Liver (tissue), 9 donors: ENCODE data around the gene DHRSX. TPM values are rescaled to one million over a fixed set of nuclear protein-coding genes. Genes with fewer than 3 reads are reported as not detected.

Source experiments
- DNase-seq: peaks from one replicate; pipeline ENCODE4 v3.0.0-alpha.2; 2017; ENCODE audit warnings: low spot score
- H3K27ac ChIP-seq, 2 donors: one replicate each; pipeline ENCODE4 v1.7.0; 2013; ENCODE audit warnings: inconsistent platforms in 2 of 2, low read length in 2 of 2, control low read depth in 1 of 2, low read depth in 1 of 2, mild to moderate bottlenecking in 1 of 2
- H3K27me3 ChIP-seq, 4 donors: one replicate each; pipeline versions ENCODE4 v1.6.1 to v1.7.0; 2013; ENCODE audit warnings: low read length in 3 of 4, inconsistent platforms in 1 of 4, mild to moderate bottlenecking in 1 of 4, moderate library complexity in 1 of 4; ENCODE audit not compliant: control insufficient read depth in 4 of 4, insufficient read depth in 4 of 4
- H3K36me3 ChIP-seq, 4 donors: one replicate each; pipeline versions ENCODE4 v1.6.1 to v1.7.0; 2013; ENCODE audit warnings: low read length in 3 of 4, mild to moderate bottlenecking in 3 of 4, low read depth in 1 of 4, moderate library complexity in 1 of 4; ENCODE audit not compliant: control insufficient read depth in 4 of 4, insufficient read depth in 3 of 4
- H3K4me1 ChIP-seq, 4 donors: one replicate each; pipeline versions ENCODE4 v1.6.1 to v1.7.0; 2013; ENCODE audit warnings: low read length in 3 of 4, mild to moderate bottlenecking in 3 of 4, moderate library complexity in 1 of 4; ENCODE audit not compliant: control insufficient read depth in 4 of 4, insufficient read depth in 4 of 4
- H3K4me3 ChIP-seq, 3 donors: one replicate each; pipeline versions ENCODE4 v1.6.1 to v1.7.0; 2013; ENCODE audit warnings: low read length in 3 of 3, control low read depth in 1 of 3, low read depth in 1 of 3, mild to moderate bottlenecking in 1 of 3
- H3K9ac ChIP-seq, 2 donors: one replicate each; pipeline ENCODE4 v1.7.0; 2013; ENCODE audit warnings: low read length in 2 of 2, mild to moderate bottlenecking in 2 of 2, moderate library complexity in 2 of 2, control low read depth in 1 of 2, low read depth in 1 of 2
- H3K9me3 ChIP-seq, 4 donors: one replicate each; pipeline versions ENCODE4 v1.6.1 to v1.7.0; 2013; ENCODE audit warnings: low read length in 3 of 4; ENCODE audit not compliant: control insufficient read depth in 4 of 4
- ATF3 ChIP-seq: IDR thresholded peaks from 2 replicates; pipeline ENCODE4 v1.6.1; 2016; ENCODE audit warnings: antibody characterized with exemption
- CTCF ChIP-seq: fragments of 150-350 bp; IDR thresholded peaks from 2 replicates; pipeline ENCODE4 v1.5.1; 2017; ENCODE audit warnings: improper control_type of control experiment, low read depth, low read length; ENCODE audit not compliant: missing input control
- EGR1 ChIP-seq, 2 donors: IDR thresholded peaks; 2 replicates each; pipeline ENCODE4 v1.6.1; 2016 to 2018; ENCODE audit warnings: antibody characterized with exemption in 2 of 2, low read depth in 2 of 2
- FOXA1 ChIP-seq: IDR thresholded peaks from 2 replicates; pipeline ENCODE4 v1.6.1; 2016; ENCODE audit warnings: antibody characterized with exemption
- FOXA2 ChIP-seq: IDR thresholded peaks from 2 replicates; pipeline ENCODE4 v1.6.1; 2016; ENCODE audit warnings: antibody characterized with exemption
- GABPA ChIP-seq, 2 donors: IDR thresholded peaks in 1 of 2; conservative IDR thresholded peaks in 1 of 2; 2 replicates each; pipeline ENCODE4 v1.6.1; 2016; ENCODE audit warnings: antibody characterized with exemption in 2 of 2, mild to moderate bottlenecking in 1 of 2, moderate library complexity in 1 of 2
- HNF4A ChIP-seq, 2 donors: conservative IDR thresholded peaks; 2 replicates each; pipeline ENCODE4 v1.6.1; 2016; ENCODE audit warnings: antibody characterized with exemption in 2 of 2, mild to moderate bottlenecking in 2 of 2
- HNF4G ChIP-seq: IDR thresholded peaks from 2 replicates; pipeline ENCODE4 v1.6.1; 2016; ENCODE audit warnings: antibody characterized with exemption
- JUND ChIP-seq, 2 donors: IDR thresholded peaks; 2 replicates each; pipeline ENCODE4 v1.6.1; 2016; ENCODE audit warnings: antibody characterized with exemption in 2 of 2
- MAX ChIP-seq: IDR thresholded peaks from 2 replicates; pipeline ENCODE4 v1.6.1; 2016; ENCODE audit warnings: antibody characterized with exemption
- NR2F2 ChIP-seq: IDR thresholded peaks from 2 replicates; pipeline ENCODE4 v1.6.1; 2016; ENCODE audit warnings: antibody characterized with exemption
- RAD21 ChIP-seq, 2 donors: IDR thresholded peaks; 2 replicates each; pipeline ENCODE4 v1.6.1; 2016; ENCODE audit warnings: antibody characterized with exemption in 2 of 2, mild to moderate bottlenecking in 2 of 2
- REST ChIP-seq: IDR thresholded peaks from 2 replicates; pipeline ENCODE4 v1.6.1; 2016; ENCODE audit warnings: antibody characterized with exemption, mild to moderate bottlenecking
- RXRA ChIP-seq, 2 donors: IDR thresholded peaks; 2 replicates each; pipeline ENCODE4 v1.6.1; 2017 to 2018; ENCODE audit warnings: antibody characterized with exemption in 2 of 2, mild to moderate bottlenecking in 1 of 2
- SP1 ChIP-seq: IDR thresholded peaks from 2 replicates; pipeline ENCODE4 v1.6.1; 2018; ENCODE audit warnings: antibody characterized with exemption, mild to moderate bottlenecking
- TAF1 ChIP-seq: conservative IDR thresholded peaks from 2 replicates; pipeline ENCODE4 v1.6.1; 2016; ENCODE audit warnings: antibody characterized with exemption, mild to moderate bottlenecking
- YY1 ChIP-seq: IDR thresholded peaks from 2 replicates; pipeline ENCODE4 v1.6.1; 2016; ENCODE audit warnings: antibody characterized with exemption, mild to moderate bottlenecking
- ZBTB33 ChIP-seq: IDR thresholded peaks from 2 replicates; pipeline ENCODE4 v1.6.1; 2016; ENCODE audit warnings: antibody characterized with exemption
- WGBS: extraction: QIAGEN DNeasy Blood & Tissue Kit; methylation state at CpG from one replicate; pipeline ENCODE4 v1.1.7; 2013; 5-methylcytosine and 5-hydroxymethylcytosine counted together
- polyA plus RNA-seq, 2 donors: library from polyadenylated mRNA; stranded (reverse) in 1 of 2; unstranded in 1 of 2; fragments of 200-250 nt in 1 of 2; fragments of >200 nt in 1 of 2; fragmentation: Nextera tagmentation in 1 of 2; extraction: Ambion mirVana in 1 of 2; gene quantifications; one replicate each; pipeline versions ENCODE4 v1.2.1 to v1.2.3, GENCODE V29; 2013 to 2015
- total RNA-seq, 2 donors: library from RNA; depleted of rRNA; stranded (reverse); fragments of >200 nt; gene quantifications; one replicate each; pipeline ENCODE4 v1.2.3, GENCODE V29; 2014
- donor health status: healthy.
- donor health status: healthy.
- donor health status: healthy.
- donor health status: healthy.
- donor health status: healthy.

DHRSX gene
- total and polyA plus RNA-seq, 4 donors: 17.2 to 35.2 (median 23.3) TPM

GRCh38 chrX:2401590-2402360 lies 99.0 kb downstream of the DHRSX start:
- 91% methylated on average over 21 of the region's 21 CpGs for WGBS
- Histone ChIP-seq H3K36me3 (peaks cover 0 to 2% (median under 1%) of the 10 kb centered on the region in 4 donors), H3K4me1 (no peaks in the 10 kb centered on the region), H3K9me3 (no peaks in the 10 kb centered on the region), H3K27ac (no peak overlapping the region), H3K27me3 (no peaks in the 10 kb centered on the region), H3K4me3 (no peak overlapping the region), H3K9ac (no peak overlapping the region)
- TF ChIP-seq NR2F2 (no peak), EGR1 (IDR thresholded peaks at IDR 0.05; ENCODE audit: low read depth in 2 of 2) (no peak)
- DNase-seq: no peak

- DNase-seq: no peak
- no peak overlapping the region for H3K9ac ChIP-seq
- H3K4me1 ChIP-seq: no peaks in the 10 kb centered on the region
- H3K27ac ChIP-seq: no peak overlapping the region
- no peaks in the 10 kb centered on the region for H3K9me3 ChIP-seq
- H3K4me3 ChIP-seq: no peak overlapping the region
- TF ChIP-seq HNF4A (conservative IDR thresholded peaks at IDR 0.05) (no peak), GABPA (IDR thresholded peaks at IDR 0.05 in 1 of 2, conservative IDR thresholded peaks at IDR 0.05 in 1 of 2) (no peak), JUND (IDR thresholded peaks at IDR 0.05) (no peak), MAX (no peak), FOXA2 (no peak), RAD21 (IDR thresholded peaks at IDR 0.05) (no peak), HNF4G (no peak), TAF1 (no peak), FOXA1 (no peak), NR2F2 (no peak), ATF3 (no peak), YY1 (no peak), ZBTB33 (no peak), SP1 (no peak), RXRA (IDR thresholded peaks at IDR 0.05) (no peak), EGR1 (IDR thresholded peaks at IDR 0.05; ENCODE audit: low read depth in 2 of 2) (no peak), CTCF (no peak), REST (no peak)
- H3K27me3 ChIP-seq: no peaks in the 10 kb centered on the region
- no peaks in the 10 kb centered on the region for H3K36me3 ChIP-seq
- 93% methylated on average over 9 of the region's 9 CpGs for WGBS
Measured at GRCh38 chrX:2401201-2401589, 99.6 kb downstream of the DHRSX start.
